Measurements from ENCODE around the gene GLB1L3.

GLB1L3 gene

GRCh38 chr11:134240592-134240991 is 35.6 kb upstream of the GLB1L3 start:
- no peak for TF ChIP-seq RAD21 (IDR thresholded peaks at IDR 0.05; ENCODE audit: low read depth)
- TF ChIP-seq TEAD4 (IDR thresholded peaks at IDR 0.05) = no peak
- no peak for TF ChIP-seq TAF1 (IDR thresholded peaks at IDR 0.05; ENCODE audit: low read depth)
- TF ChIP-seq REST (IDR thresholded peaks at IDR 0.05; ENCODE audit: low read depth) = no peak
- TF ChIP-seq, protein P1, sequence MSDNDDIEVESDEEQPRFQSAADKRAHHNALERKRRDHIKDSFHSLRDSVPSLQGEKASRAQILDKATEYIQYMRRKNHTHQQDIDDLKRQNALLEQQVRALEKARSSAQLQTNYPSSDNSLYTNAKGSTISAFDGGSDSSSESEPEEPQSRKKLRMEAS (IDR thresholded peaks at IDR 0.05) = no peak
- TF ChIP-seq TCF12 (IDR thresholded peaks at IDR 0.05; ENCODE audit: low read depth) = no peak

GRCh38 chr11:134242376-134242775 is 33.8 kb upstream of the GLB1L3 start:
- TF ChIP-seq, protein P2, sequence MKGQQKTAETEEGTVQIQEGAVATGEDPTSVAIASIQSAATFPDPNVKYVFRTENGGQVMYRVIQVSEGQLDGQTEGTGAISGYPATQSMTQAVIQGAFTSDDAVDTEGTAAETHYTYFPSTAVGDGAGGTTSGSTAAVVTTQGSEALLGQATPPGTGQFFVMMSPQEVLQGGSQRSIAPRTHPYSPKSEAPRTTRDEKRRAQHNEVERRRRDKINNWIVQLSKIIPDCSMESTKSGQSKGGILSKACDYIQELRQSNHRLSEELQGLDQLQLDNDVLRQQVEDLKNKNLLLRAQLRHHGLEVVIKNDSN (IDR thresholded peaks at IDR 0.05) = no peak
- TF ChIP-seq ZBTB7A (IDR thresholded peaks at IDR 0.05; ENCODE audit: low read depth) (no peak), TEAD4 (IDR thresholded peaks at IDR 0.05) (no peak), RAD21 (IDR thresholded peaks at IDR 0.05; ENCODE audit: low read depth) (no peak), CEBPB (IDR thresholded peaks at IDR 0.05) (no peak), TAF1 (IDR thresholded peaks at IDR 0.05; ENCODE audit: low read depth) (no peak), CREB1 (IDR thresholded peaks at IDR 0.05; ENCODE audit: low read depth) (no peak), REST (IDR thresholded peaks at IDR 0.05; ENCODE audit: low read depth) (no peak), NFIC (IDR thresholded peaks at IDR 0.05) (no peak), YY1 (IDR thresholded peaks at IDR 0.05; ENCODE audit: low read depth) (no peak), TCF12 (IDR thresholded peaks at IDR 0.05; ENCODE audit: low read depth) (no peak), EP300 (IDR thresholded peaks at IDR 0.05; ENCODE audit: borderline replicate concordance) (no peak), FOXM1 (IDR thresholded peaks at IDR 0.05; ENCODE audit: borderline replicate concordance, low read depth) (no peak), EGR1 (IDR thresholded peaks at IDR 0.05) (no peak)
- TF ChIP-seq, protein P1 (IDR thresholded peaks at IDR 0.05) = no peak

DNA sequence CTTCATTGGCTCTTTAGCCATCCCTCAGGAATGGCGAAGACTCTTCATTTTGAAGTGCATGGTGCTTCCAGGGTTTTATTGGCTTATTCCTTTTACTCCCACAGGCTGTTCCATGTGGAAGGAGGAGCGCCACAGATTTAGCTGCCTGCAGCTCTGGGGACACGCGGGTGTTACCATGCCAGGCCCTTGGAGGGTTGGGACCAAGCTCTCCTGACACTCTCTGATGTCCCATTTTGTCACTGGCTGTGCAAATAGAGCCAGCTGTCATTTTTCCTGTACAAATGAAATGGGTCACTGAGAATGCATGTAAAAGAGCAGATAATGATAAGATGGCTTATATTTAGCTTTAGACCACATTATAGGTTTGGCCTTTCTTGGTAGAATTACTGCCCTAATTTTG is 32.3 kb upstream of the GLB1L3 start:
- TF ChIP-seq NFIC (IDR thresholded peaks at IDR 0.05) = no peak
- TF ChIP-seq, protein P2 (IDR thresholded peaks at IDR 0.05) = no peak
- TF ChIP-seq EGR1 (IDR thresholded peaks at IDR 0.05) = no peak
- no peak for TF ChIP-seq TEAD4 (IDR thresholded peaks at IDR 0.05)
- no peak for TF ChIP-seq ZBTB7A (IDR thresholded peaks at IDR 0.05; ENCODE audit: low read depth)
- no peak for TF ChIP-seq REST (IDR thresholded peaks at IDR 0.05; ENCODE audit: low read depth)
- TF ChIP-seq YY1 (IDR thresholded peaks at IDR 0.05; ENCODE audit: low read depth) = no peak
- TF ChIP-seq RAD21 (IDR thresholded peaks at IDR 0.05; ENCODE audit: low read depth) = no peak
- TF ChIP-seq CEBPB (IDR thresholded peaks at IDR 0.05) = no peak
- no peak for TF ChIP-seq FOXM1 (IDR thresholded peaks at IDR 0.05; ENCODE audit: borderline replicate concordance, low read depth)

DNA sequence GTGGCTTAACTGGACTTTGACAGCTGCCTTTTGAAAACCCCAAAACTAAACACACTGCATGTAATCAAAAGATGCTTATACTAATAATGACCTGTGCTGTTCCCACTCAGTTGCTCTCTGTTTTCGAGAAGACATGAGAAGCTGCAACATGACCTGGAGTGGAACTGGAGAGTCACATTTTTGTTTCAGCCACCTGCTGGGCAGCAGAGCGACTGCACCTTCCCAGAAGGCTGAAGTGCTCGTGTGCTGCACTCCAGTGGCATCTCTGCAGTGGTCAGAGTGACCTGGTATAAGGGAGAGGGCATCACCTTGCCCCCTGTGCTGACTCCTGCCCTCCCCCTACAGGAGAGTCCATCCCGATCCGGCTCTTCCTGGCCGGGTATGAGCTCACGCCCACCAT is 31.6 kb upstream of the GLB1L3 start:
- TF ChIP-seq RAD21 (IDR thresholded peaks at IDR 0.05; ENCODE audit: low read depth) = no peak
- no peak for TF ChIP-seq NFIC (IDR thresholded peaks at IDR 0.05)

GRCh38 chr11:134245434-134245833 is 30.7 kb upstream of the GLB1L3 start:
- TF ChIP-seq NFIC (IDR thresholded peaks at IDR 0.05) (no peak), YY1 (IDR thresholded peaks at IDR 0.05; ENCODE audit: low read depth) (no peak), EP300 (IDR thresholded peaks at IDR 0.05; ENCODE audit: borderline replicate concordance) (no peak), CEBPB (IDR thresholded peaks at IDR 0.05) (no peak), FOXM1 (IDR thresholded peaks at IDR 0.05; ENCODE audit: borderline replicate concordance, low read depth) (no peak), TAF1 (IDR thresholded peaks at IDR 0.05; ENCODE audit: low read depth) (no peak), ZBTB7A (IDR thresholded peaks at IDR 0.05; ENCODE audit: low read depth) (no peak)
- TF ChIP-seq, protein P1 (IDR thresholded peaks at IDR 0.05) = no peak

All from Ishikawa (cell line).